K562 (cell line): Measurements from ENCODE around the gene MICAL1.

Experiments used
- ARID2 ChIP-seq: fragments of 450-650 bp; IDR thresholded peaks from 2 replicates; pipeline ENCODE4 v1.6.1; 2017; ENCODE audit warnings: antibody characterized with exemption, mild to moderate bottlenecking
- CHD4 ChIP-seq: fragments of 200-600 bp; sonication (generic); IDR thresholded peaks from 3 replicates; pipeline ENCODE4 v1.6.1; 2012; ENCODE audit warnings: low read depth, mild to moderate bottlenecking, mixed read lengths, low read length, inconsistent platforms; ENCODE audit not compliant: insufficient read depth, insufficient replicate concordance, poor library complexity, severe bottlenecking
- GATA2 ChIP-seq: sonication (generic); formaldehyde crosslinking; IDR thresholded peaks from 2 replicates; pipeline ENCODE4 v1.4.0; 2020; ENCODE audit warnings: mild to moderate bottlenecking, missing genetic modification reagents
- POLR2AphosphoS5 ChIP-seq: IDR thresholded peaks from 2 replicates; pipeline ENCODE4 v1.6.1; 2011; ENCODE audit warnings: mild to moderate bottlenecking, low read depth, low read length, moderate library complexity; ENCODE audit not compliant: control insufficient read depth, insufficient read depth
- RBM22 ChIP-seq: fragments of 200-400 bp; formaldehyde crosslinking; IDR thresholded peaks from 2 replicates; pipeline ENCODE4 v1.6.1; 2018; ENCODE audit warnings: low read length, low read depth; ENCODE audit not compliant: poor library complexity, severe bottlenecking
- RCOR1 ChIP-seq, 2 experiments: IDR thresholded peaks; 2 replicates each; pipeline ENCODE4 v1.6.1; 2012; ENCODE audit warnings: low read depth in 2 of 2, low read length in 2 of 2, borderline replicate concordance in 1 of 2, improper control_type of control experiment in 1 of 2
- SNRNP70 ChIP-seq: fragments of 200-400 bp; formaldehyde crosslinking; optimal IDR thresholded peaks from 2 replicates; pipeline ENCODE3; 2017; ENCODE audit warnings: low read depth, low read length
- TF ChIP-seq, protein P1 (sequence below): fragments of 450-650 bp; IDR thresholded peaks from 2 replicates; pipeline ENCODE4 v1.6.1; 2016; ENCODE audit warnings: missing biosample characterization, missing genetic modification characterization
- TF ChIP-seq, protein P2 (sequence below): sonication (generic); formaldehyde crosslinking; IDR thresholded peaks from 2 replicates; pipeline ENCODE4 v1.9.0; 2022; ENCODE audit warnings: mild to moderate bottlenecking, missing genetic modification reagents
- TF ChIP-seq, protein P3 (sequence below): sonication (generic); formaldehyde crosslinking; IDR thresholded peaks from 2 replicates; pipeline ENCODE4 v1.8.0; 2022; ENCODE audit warnings: mild to moderate bottlenecking, missing genetic modification reagents

DNA sequence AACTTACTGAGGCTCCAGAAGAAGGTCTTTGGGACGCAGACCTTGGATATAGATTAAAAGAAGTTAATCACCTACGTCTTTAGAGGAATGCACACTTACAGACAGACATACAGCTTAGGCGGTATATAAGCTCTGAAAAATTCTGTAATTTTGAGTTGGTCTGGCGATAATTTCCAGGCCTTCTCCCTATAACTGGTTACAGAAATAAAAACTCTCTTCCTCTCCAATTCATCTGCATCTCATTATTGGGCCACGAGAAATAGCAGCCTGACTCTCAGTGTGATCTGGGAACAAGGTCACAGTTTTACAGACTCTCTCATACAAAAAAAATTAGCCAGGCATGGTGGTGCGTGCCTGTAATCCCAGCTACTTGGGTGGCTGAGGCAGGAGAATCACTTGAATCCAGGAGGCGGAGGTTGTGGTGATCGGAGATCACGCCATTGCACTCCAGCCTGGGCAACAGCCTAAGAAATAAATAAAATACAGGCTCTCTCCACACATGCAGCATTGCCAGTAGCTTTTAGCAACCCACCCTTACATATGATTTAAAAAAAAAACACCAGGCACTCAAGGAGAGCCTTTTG lies 22.7 kb upstream of the MICAL1 start:
- no peak for TF ChIP-seq SNRNP70
- TF ChIP-seq RBM22: no peak
- TF ChIP-seq GATA2 (CRISPR knock-in tag): no peak
- TF ChIP-seq, protein P1, sequence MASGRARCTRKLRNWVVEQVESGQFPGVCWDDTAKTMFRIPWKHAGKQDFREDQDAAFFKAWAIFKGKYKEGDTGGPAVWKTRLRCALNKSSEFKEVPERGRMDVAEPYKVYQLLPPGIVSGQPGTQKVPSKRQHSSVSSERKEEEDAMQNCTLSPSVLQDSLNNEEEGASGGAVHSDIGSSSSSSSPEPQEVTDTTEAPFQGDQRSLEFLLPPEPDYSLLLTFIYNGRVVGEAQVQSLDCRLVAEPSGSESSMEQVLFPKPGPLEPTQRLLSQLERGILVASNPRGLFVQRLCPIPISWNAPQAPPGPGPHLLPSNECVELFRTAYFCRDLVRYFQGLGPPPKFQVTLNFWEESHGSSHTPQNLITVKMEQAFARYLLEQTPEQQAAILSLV (tag): no peak
- no peak for TF ChIP-seq RCOR1 (IDR thresholded peaks at IDR 0.05; ENCODE audit: borderline replicate concordance in 1 of 2, low read depth in 2 of 2, low read length in 2 of 2)
- no peak for TF ChIP-seq CHD4
- no peak for TF ChIP-seq ARID2
- TF ChIP-seq, protein P2, sequence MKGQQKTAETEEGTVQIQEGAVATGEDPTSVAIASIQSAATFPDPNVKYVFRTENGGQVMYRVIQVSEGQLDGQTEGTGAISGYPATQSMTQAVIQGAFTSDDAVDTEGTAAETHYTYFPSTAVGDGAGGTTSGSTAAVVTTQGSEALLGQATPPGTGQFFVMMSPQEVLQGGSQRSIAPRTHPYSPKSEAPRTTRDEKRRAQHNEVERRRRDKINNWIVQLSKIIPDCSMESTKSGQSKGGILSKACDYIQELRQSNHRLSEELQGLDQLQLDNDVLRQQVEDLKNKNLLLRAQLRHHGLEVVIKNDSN (CRISPR knock-in tag): no peak
- TF ChIP-seq, protein P3, sequence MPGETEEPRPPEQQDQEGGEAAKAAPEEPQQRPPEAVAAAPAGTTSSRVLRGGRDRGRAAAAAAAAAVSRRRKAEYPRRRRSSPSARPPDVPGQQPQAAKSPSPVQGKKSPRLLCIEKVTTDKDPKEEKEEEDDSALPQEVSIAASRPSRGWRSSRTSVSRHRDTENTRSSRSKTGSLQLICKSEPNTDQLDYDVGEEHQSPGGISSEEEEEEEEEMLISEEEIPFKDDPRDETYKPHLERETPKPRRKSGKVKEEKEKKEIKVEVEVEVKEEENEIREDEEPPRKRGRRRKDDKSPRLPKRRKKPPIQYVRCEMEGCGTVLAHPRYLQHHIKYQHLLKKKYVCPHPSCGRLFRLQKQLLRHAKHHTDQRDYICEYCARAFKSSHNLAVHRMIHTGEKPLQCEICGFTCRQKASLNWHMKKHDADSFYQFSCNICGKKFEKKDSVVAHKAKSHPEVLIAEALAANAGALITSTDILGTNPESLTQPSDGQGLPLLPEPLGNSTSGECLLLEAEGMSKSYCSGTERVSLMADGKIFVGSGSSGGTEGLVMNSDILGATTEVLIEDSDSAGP (CRISPR knock-in tag): no peak
- no peak for TF ChIP-seq POLR2AphosphoS5
